GM18498 (cell line): ENCODE data around the gene ACY1.
"Not testable (repeated sequence)": the region's sequence is repeated elsewhere in the genome, so short reads cannot be mapped to it uniquely, and the experiment has no call there.

ENCODE experiments used
- ATAC-seq: cut with Tn5 transposase; IDR thresholded peaks from one replicate; pipeline ENCODE4 v1.9.1; 2021; ENCODE audit warnings: mild to moderate bottlenecking, moderate library complexity; ENCODE audit not compliant: unreplicated experiment

The ACY1 gene

DNA sequence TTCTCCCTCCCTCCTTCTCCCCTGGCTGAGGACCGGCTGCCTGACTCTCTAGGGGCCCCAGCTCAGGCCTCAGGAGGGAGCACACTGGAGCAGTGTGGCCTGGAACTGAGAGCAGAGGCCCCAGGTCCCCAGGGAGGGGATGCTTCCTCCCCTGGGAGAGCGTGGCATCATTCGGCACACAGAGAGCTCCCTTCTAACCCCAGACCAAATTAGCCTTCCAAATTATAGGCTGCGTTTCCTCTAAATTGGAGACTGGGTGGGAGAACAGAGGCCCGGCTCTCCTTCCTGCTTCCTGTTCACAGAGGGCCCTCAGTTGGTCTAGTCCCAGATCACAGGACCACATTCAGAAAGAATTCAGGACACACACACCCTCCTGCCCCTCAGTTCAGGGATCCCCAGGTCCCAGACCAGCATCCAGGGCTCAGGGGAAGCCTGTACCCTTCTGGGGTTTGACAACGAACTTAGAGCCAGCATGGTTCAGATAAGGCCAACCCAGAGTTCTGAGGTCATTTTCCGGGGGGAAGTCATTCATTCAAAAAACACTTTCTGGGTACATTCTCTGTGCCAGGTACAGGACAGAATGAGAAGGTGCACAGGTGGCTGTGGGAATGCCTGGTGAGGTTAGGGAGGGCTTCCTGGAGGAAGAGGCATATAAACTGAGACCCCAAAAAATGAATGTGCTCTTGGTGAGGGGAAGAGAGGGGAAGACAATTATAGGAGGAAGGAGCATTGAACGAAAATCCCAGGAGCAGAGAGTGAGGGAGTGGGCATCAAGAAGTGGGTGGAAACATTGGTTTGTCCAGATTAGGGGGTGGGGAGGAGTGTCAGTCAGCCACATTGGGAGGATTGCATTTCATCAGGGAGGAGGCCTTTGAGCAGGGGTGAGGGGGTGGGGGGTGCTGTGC lies 40.8 kb downstream of the ACY1 start:
- no peak for ATAC-seq

DNA sequence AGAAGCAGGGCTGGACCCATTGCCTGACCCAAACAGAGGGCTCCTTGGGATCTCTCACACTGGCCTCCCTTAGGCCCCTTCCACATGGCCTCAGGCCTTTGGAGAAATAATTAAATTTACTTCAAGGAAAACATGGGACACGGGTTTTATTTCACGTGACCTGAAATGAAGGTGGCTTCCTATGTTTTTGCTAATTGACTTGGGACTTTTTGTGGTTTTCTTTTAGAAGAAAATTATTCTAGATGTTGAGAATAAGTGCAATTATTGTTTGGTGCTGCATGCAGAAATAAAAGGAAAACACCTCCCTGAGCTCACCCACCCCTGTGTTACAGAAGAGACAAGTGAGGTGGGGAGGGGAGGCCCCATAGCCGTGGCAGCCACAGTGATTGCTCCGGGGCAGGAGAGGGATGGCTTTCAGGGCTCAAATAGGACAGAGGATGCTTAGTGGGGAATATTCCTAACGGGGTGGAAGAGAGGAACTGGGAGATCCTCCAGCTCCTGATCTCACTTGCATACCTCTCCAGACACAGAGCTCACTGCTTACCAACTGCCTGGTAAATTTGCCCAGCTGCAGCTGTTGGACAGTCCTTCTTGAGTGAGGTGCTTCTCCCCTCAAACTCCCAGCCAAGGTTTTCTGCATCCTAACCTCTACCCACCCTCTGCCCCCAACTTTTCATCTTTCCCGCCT lies 41.6 kb downstream of the ACY1 start:
- no peak for ATAC-seq

DNA sequence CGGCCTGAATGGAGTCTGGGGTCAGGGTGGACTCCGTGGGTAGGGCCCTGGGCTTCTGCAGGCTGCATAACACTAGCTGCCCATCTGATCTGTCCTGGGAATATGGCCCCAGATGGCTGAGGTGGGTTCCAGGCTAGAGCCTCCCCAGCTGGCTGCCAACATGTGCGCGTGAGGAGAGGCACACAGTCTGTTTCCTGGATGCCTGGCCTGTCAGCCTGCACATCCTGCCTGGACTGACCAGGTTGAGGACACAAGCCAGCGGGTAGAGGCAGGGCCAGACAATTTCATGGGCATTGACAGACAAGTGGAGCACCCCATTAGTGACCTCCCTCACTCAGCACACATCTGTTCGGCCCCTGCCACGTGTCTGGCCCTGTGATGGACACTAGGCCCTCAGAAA lies 42.1 kb downstream of the ACY1 start:
- ATAC-seq, result no peak

DNA sequence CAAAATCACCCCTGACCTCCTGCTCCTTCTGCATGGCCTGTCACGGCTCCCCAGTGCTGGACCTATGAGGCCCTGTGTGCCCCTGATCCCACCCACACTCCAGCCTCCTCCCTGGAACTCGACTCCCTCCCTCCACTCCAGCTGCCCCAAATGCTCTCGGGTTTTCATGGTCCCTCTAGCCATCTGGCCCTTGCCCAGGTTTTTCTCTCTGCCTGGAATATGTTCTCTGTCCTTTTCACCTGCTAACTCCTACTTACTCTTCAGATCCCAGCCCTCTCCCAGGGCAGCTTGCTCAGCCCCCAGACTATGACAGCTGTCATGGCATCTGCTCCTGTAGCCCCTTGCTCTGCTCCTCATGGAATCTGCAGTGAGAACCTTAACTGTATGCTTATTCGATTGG lies 42.7 kb downstream of the ACY1 start:
- ATAC-seq, result no peak

DNA sequence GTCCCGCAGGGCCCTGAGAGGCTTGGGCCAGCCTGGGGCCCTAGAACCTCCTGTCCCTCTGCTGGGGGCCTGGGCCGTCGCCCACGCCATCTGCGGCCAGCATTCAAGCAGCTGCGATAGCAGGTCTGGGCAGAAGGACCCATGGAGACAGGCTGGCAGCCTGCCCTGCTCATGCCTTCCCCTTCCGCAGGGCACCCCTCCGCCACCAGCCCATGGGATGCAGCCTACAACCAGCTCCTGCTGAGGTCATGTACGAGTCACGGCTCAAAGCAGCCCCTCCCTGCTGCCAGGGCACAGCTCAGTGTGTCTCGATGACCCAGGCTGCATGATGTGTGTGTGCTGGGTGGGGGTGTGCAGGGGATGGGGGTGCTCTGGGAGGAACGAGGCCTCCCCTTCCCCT lies 45.2 kb downstream of the ACY1 start:
- ATAC-seq, result no peak

DNA sequence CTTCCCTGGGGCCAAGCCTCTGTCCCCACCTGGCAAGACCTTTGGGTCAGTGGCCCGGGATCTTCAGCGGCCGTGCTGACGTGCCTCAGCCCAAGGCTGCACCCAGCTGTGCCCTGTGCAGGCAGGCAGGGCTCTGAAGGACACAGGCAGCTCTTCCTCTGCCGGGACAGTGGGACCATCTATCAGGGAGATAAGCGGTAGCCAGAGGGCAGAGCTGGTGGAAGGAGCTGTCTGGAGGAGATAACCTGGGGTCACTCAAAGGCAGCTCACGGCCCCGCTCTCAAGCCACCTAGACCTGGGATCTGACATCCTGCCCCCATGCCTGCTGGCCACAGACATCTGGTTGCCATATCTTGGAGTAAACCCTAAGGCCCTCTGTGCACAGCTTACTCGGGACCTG lies 45.7 kb downstream of the ACY1 start:
- no peak for ATAC-seq

DNA sequence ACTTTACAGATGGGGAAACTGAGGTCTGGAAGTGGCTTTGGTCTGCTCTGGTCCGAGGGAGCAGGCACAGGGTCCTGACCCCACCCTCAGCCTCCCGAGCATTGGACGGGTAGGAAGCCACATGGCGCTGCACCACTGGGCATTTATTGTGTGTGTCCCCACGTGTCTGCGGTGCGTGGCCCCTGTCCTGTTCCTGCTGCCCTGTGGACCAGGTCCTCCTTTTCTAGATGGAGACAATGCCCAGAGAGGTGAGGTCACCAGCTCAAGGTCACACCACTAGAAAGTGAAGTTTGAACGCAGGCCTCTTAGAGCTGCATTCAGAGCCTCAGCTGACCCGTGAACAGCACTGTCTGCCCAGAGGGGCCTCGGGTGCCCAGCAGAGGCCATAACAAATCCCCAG lies 46.2 kb downstream of the ACY1 start:
- no peak for ATAC-seq

DNA sequence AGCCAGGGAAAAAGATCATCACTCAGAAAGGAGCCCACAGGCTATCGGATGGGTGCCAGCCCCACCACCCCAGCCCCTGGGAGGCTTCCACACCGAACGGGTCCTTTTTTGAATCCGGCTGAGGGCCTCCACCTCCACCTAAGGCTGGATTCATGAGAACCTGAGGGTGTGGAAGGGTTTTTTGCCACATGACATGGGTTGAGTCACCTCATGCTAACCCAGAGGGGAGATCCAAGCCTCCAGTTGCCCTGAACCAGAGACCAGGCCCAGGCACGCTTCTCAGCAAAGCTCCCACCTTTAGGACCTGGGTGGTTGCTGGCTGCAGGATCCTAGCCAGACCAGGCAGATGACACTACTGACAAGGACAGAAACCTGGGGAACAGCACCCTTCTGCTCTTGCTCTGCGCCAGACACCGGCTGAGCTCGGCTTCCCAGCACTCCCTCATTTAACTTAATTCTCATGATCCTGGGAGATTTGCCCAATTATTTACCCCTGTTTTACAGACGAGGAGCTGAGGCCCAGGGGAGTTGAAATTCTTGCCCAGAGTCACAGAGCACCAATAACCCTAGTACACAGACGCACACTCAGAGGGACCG lies 47.5 kb downstream of the ACY1 start:
- no peak for ATAC-seq

DNA sequence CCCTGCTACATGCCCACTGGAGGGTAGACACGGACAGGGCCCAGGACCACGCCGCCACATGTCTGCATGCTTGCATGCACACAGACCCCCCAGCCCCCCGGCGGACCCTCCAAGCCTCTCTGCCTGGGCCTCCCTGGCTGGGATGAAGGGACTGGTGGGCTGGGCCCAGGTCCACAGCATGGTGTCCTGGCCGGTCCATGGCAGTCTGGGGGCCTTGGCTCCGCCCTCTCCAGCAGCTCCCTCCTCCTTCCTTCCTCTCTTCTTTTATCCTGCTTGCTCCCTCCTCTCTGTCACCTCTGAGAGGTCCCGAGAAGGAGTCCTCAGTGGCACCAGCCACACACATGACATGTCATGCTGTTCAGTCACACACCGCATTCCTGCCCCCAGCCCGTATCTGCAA lies 48.6 kb downstream of the ACY1 start:
- ATAC-seq, result no peak

DNA sequence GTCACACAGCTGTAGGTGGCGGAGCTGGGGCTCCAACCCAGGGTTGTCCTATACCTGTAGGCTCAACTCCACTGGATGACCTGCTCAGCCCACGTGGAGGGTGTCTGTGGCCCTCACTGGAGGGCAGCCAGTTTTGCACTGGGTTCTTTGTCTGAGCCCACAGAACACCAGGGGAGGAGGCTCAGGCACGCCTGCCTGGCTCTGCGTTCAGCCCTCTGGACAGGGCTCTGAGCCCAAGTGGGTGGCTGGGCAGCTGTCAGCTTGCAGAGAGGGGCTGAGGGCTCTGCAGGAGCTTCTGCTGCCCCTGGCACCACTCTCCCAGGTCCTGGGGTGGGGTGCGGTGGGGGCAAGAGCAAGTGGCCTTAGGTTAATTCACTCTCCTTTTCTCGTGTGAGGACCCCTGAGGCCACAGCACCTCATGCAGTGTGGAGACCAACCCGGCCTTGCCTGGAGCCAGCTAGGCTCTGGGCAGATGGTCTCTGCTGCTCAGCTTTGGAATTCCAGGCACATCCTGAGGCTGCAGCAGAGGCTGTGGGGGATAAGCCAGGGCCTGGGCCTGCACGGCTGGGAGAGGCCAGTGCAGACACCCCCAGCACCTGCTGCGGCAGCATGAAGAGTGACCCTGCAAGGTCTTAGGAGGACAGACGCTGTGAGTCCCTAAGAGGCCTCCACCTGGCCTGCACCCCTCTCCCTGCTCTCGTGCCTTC lies 49.5 kb downstream of the ACY1 start:
- ATAC-seq, result no peak

DNA sequence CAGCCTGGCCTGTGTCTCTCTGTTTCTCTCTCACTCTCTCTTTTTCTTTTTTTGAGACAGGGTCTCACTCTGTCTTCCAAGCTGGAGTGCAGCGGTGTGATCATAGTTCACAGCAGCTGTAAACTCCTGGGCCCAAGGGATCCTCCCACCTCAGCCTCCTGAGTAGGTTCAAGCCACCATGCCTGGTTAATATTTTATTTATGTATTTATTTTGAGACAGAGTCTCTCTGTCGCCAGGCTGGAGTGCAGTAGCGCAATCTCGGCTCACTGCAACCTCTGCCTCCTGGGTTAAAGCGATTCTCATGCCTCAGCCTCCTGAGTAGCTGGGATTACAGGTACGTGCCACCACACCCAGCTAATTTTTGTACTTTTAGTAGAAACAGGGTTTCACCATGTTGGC lies 50.4 kb downstream of the ACY1 start:
- not testable (repeated sequence) for ATAC-seq

DNA sequence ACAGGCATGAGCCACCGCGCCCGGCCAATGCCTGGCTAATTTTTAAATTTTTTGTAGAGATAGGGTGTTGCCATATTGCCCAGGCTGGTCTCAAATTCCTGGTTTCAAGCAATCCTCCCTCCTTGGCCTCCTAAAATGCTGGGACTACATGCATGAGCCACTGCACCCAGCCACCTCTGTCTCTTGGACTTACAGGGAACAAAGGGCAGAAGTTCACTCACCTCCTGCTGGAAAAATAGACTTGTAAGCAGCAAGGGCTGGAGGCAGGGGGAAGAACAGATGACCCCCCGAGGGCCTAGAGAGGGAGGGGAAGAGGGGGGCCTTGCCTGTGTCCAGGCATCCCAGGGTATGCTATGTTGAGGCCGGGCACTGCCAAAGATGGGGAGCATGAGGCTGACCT lies 50.9 kb downstream of the ACY1 start:
- no peak for ATAC-seq

DNA sequence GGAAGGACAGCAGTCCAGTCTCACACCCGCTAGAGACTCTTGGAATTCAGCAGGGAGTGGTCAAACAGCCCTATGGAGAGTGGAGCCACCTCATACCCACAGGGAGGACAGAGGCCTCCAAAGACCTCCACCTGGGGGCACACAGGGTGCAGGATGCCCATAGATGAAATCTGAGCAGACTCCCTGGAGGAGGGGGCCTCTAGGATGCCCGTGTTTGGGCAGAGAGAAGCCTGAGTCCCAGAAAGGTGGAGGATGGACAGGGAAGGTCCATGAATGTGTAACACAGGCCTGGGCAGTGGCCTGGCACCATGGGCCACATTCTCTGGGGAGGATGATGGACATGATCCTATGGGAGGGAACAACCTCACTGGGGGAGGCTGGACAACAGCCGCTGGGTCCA lies 51.3 kb downstream of the ACY1 start:
- no peak for ATAC-seq

DNA sequence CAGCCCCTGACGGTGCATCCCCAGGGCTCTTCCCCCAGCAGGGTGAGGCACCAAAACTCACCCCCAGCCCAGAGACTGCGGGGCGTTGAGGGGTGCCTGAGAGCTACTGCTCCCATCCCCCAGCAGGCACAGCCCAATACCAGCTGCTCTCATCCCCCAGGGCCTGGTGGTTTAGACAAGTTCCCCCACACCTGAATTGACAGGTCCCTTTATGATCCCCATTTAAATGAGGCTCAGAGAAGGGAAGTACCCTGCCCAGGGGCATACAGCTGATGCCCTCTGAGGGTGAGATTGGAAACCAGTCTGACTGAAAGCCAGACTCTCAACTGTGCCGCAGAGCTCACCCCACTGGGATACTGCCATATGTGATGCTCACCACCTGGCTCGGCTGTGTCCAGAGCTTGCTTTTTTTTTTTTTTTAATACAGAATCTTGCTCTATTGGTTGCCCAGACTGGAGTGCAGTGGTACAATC lies 52.9 kb downstream of the ACY1 start:
- ATAC-seq, result peak; percentile 76

DNA sequence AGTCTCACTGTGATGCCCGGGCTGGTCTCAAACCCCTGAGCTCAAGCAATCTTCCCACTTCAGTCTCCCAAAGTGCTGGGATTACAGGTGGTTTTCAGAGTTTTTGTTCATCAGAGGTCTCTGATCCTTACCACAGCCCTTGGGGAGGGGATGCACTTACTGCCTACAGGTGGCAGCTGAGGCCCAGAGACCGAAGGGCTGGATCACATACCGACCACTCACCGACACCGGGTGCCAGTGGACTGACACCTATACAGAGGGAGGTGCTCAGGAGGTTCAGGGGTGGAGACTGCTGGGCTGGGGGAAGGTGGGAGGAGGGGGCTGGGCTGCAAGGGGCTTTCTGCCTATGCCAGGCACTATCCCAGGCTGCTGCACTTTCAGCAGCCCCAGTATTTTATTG lies 53.5 kb downstream of the ACY1 start:
- no peak for ATAC-seq

DNA sequence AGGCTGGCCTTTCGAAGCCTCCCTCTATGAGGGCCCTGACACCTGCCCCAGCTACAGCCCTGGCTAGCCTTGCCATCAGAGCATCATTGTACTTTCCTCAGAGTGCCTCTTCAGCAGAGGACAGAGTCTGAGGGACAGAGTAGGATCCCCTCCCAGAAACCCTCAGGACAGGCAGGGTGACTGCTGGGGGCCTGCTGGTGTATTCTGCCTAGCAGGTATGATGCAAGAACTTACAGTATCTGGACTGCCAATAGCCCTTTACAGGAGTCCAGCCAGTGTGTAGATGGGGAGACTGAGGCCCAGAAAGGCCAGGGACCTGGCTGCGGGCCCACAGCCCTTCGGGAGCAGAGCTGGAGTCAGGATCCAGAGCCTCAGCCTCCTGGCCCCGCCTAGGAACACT lies 54.0 kb downstream of the ACY1 start:
- ATAC-seq, result no peak

DNA sequence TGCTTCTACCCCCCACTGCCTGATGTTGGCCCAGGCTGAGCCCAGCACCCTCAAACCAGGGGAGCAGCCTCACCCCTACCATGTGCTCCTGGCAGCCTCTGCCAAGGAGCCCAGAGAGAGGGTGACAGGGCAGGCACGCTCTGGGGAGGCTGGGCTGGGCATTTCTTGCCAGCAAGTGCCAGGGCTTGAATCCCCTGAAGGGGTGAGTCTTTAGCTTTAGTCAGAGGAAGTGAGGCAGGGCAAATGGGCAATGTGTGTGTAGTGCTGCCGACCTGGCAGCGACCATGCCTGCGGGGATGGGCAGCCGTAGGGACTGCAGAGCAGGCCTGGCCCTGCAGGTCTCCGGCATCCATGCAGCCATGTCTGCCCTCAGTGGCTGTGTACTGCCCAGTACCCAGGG lies 54.9 kb downstream of the ACY1 start:
- ATAC-seq, result no peak
